Activated CD4-positive, alpha-beta T cell treated with anti-CD3 and anti-CD28 coated beads, Interleukin-10, Interleukin-2, amounts not matched to agents 100 ng/mL and 50 ng/mL, durations not matched to agents 16 hours and 8 hours (primary cell): Measurements from ENCODE around the gene PHAF1.
A peak's percentile ranks its signal among the peaks of the same experiment; 100 is the strongest.

ENCODE experiments used
- DNase-seq: peaks from one replicate; pipeline ENCODE4 v3.0.0-alpha.2; 2020

PHAF1 gene

GRCh38 chr16:67183627-67184452 is 74.1 kb downstream of the PHAF1 start, which contains the start of gene MATCAP1:
MATCAP1 (minus strand) TSS chr16:67183963; CDS start chr16:67180610, 3,353 bp downstream.
- peak; percentile 98 for DNase-seq

- DNase-seq = no peak
Observed at GRCh38 chr16:67184453-67184994, 74.8 kb downstream of the PHAF1 start.

GRCh38 chr16:67184995-67185650 is 75.4 kb downstream of the PHAF1 start:
- peak; percentile 88 for DNase-seq

- no peak for DNase-seq
Observed at GRCh38 chr16:67185651-67186134, 76.0 kb downstream of the PHAF1 start.

GRCh38 chr16:67186550-67186950 is 76.8 kb downstream of the PHAF1 start:
- no peak for DNase-seq

- DNase-seq = no peak
Observed at GRCh38 chr16:67187175-67187890, 77.6 kb downstream of the PHAF1 start.

GRCh38 chr16:67188323-67188722 is 78.6 kb downstream of the PHAF1 start:
- DNase-seq = no peak

- DNase-seq = no peak
Observed at GRCh38 chr16:67188798-67189197, 79.1 kb downstream of the PHAF1 start.

GRCh38 chr16:67190041-67190440 is 80.3 kb downstream of the PHAF1 start, which contains the start of gene EXOC3L1:
EXOC3L1 (minus strand) TSS chr16:67190136; CDS start chr16:67189676, 460 bp downstream.
- DNase-seq = no peak

GRCh38 chr16:67190448-67191399 is 81.0 kb downstream of the PHAF1 start:
- no peak for DNase-seq

GRCh38 chr16:67191411-67191994 is 81.8 kb downstream of the PHAF1 start:
- no peak for DNase-seq

- peak; percentile 95 for DNase-seq
Observed at GRCh38 chr16:67191995-67192681, 82.4 kb downstream of the PHAF1 start, which contains the start of gene E2F4. E2F4 (plus strand) TSS chr16:67192155; CDS start chr16:67192228, 73 bp downstream.

- no peak for DNase-seq
Observed at GRCh38 chr16:67192781-67193361, 83.1 kb downstream of the PHAF1 start.

GRCh38 chr16:67193536-67193935 is 83.8 kb downstream of the PHAF1 start:
- no peak for DNase-seq

GRCh38 chr16:67194260-67194659 is 84.5 kb downstream of the PHAF1 start:
- DNase-seq = no peak

- no peak for DNase-seq
Observed at GRCh38 chr16:67195676-67196075, 85.9 kb downstream of the PHAF1 start.

GRCh38 chr16:67196881-67197280 is 87.1 kb downstream of the PHAF1 start:
- DNase-seq = no peak

- no peak for DNase-seq
Observed at GRCh38 chr16:67197704-67198103, 88.0 kb downstream of the PHAF1 start.
